Neural cell (in vitro differentiated cells): ENCODE measurements around the gene KNTC1. TPM values are rescaled to one million over a fixed set of nuclear protein-coding genes. Genes with fewer than 3 reads are reported as not detected.

Experiments used
- H2AFZ ChIP-seq: fragments of 200-600, 300-800 bp; sonication (generic), shearing (Covaris generic); 2 replicates; pipeline ENCODE4 v1.6.0; 2014; ENCODE audit warnings: low read depth, mild to moderate bottlenecking, antibody characterized with exemption, low read length, moderate library complexity
- H3F3A ChIP-seq: fragments of 200-600 bp; shearing (Covaris generic); 2 replicates; pipeline ENCODE4 v1.6.1; 2016; ENCODE audit warnings: mild to moderate bottlenecking, moderate library complexity, mixed read lengths, antibody characterized with exemption, low read length; ENCODE audit not compliant: insufficient read depth, poor library complexity, severe bottlenecking
- H3K27ac ChIP-seq: fragments of 200-600, 300-800 bp; sonication (generic), shearing (Covaris generic); 2 replicates; pipeline ENCODE4 v1.5.1; 2014; ENCODE audit warnings: mild to moderate bottlenecking, low read length, moderate library complexity
- H3K27me3 ChIP-seq: fragments of 300-800, 200-600 bp; sonication (generic), shearing (Covaris generic); 2 replicates; pipeline ENCODE4 v1.6.0; 2014; ENCODE audit warnings: mild to moderate bottlenecking, low read depth, low read length, moderate library complexity; ENCODE audit not compliant: insufficient read depth
- H3K36me3 ChIP-seq: fragments of 300-800, 200-600 bp; sonication (generic), shearing (Covaris generic); 2 replicates; pipeline ENCODE4 v1.5.1; 2014; ENCODE audit warnings: mild to moderate bottlenecking, antibody characterized with exemption, low read length, moderate library complexity; ENCODE audit not compliant: insufficient read depth
- H3K4me2 ChIP-seq: fragments of 300-800, 200-600 bp; sonication (generic), shearing (Covaris generic); 2 replicates; pipeline ENCODE4 v1.6.0; 2014; ENCODE audit warnings: mild to moderate bottlenecking, low read length
- H3K4me3 ChIP-seq: fragments of 300-800, 200-600 bp; sonication (generic), shearing (Covaris generic); 2 replicates; pipeline ENCODE4 v1.5.1; 2014; ENCODE audit warnings: mild to moderate bottlenecking, low read length, moderate library complexity
- H3K79me2 ChIP-seq: fragments of 200-600 bp; shearing (Covaris generic); replicated peaks from 2 replicates; pipeline ENCODE4 v1.6.0; 2014; ENCODE audit warnings: mild to moderate bottlenecking, low read length, moderate library complexity; ENCODE audit not compliant: insufficient read depth
- H3K9ac ChIP-seq: fragments of 300-800, 200-600 bp; sonication (generic), shearing (Covaris generic); 2 replicates; pipeline ENCODE4 v1.6.1; 2016; ENCODE audit warnings: mild to moderate bottlenecking, low read length, mixed read lengths
- H3K9me2 ChIP-seq: fragments of 200-600 bp; shearing (Covaris generic); 2 replicates; pipeline ENCODE4 v1.6.1; 2016; ENCODE audit warnings: mild to moderate bottlenecking, low read length, mixed read lengths; ENCODE audit not compliant: insufficient read depth
- H3K9me3 ChIP-seq: fragments of 200-600, 300-800 bp; sonication (generic), shearing (Covaris generic); 2 replicates; pipeline ENCODE4 v1.6.1; 2016; ENCODE audit warnings: mild to moderate bottlenecking, mixed run types, low read length, moderate library complexity, mixed read lengths
- H4K20me1 ChIP-seq: fragments of 200-600 bp; shearing (Covaris generic); 2 replicates; pipeline ENCODE4 v1.6.1; 2016; ENCODE audit warnings: mild to moderate bottlenecking, mixed run types; ENCODE audit not compliant: insufficient read depth
- CTCF ChIP-seq: fragments of 450-650 bp; IDR thresholded peaks from 2 replicates; pipeline ENCODE4 v1.5.1; 2014; ENCODE audit warnings: antibody characterized with exemption, mild to moderate bottlenecking, moderate library complexity; ENCODE audit not compliant: poor library complexity, severe bottlenecking
- EP300 ChIP-seq: fragments of 450-650 bp; conservative IDR thresholded peaks from 2 replicates; pipeline ENCODE4 v1.6.1; 2014; ENCODE audit warnings: antibody characterized with exemption, mild to moderate bottlenecking, moderate library complexity; ENCODE audit not compliant: poor library complexity, severe bottlenecking
- EZH2 ChIP-seq: fragments of 200-600, 300-800 bp; shearing (Covaris generic), sonication (generic); IDR thresholded peaks from 2 replicates; pipeline ENCODE4 v1.6.1; 2014; ENCODE audit warnings: antibody characterized with exemption, low read length, borderline replicate concordance, mild to moderate bottlenecking; ENCODE audit not compliant: insufficient read depth, poor library complexity, severe bottlenecking
- MXI1 ChIP-seq: fragments of 450-650 bp; conservative IDR thresholded peaks from 2 replicates; pipeline ENCODE4 v1.6.1; 2014; ENCODE audit warnings: antibody characterized with exemption, mild to moderate bottlenecking; ENCODE audit not compliant: poor library complexity, severe bottlenecking
- POLR2AphosphoS5 ChIP-seq: IDR thresholded peaks from 2 replicates; pipeline ENCODE4 v1.6.1; 2012
- RAD21 ChIP-seq: fragments of 450-650 bp; conservative IDR thresholded peaks from 2 replicates; pipeline ENCODE4 v1.6.1; 2014; ENCODE audit warnings: antibody characterized with exemption, mild to moderate bottlenecking, moderate library complexity
- REST ChIP-seq: IDR thresholded peaks from 2 replicates; pipeline ENCODE4 v1.6.1; 2012; ENCODE audit warnings: borderline replicate concordance
- SMC3 ChIP-seq: fragments of 450-650 bp; conservative IDR thresholded peaks from 2 replicates; pipeline ENCODE4 v1.6.1; 2014; ENCODE audit warnings: antibody characterized with exemption, mild to moderate bottlenecking, moderate library complexity; ENCODE audit not compliant: poor library complexity
- TAF1 ChIP-seq: IDR thresholded peaks from 2 replicates; pipeline ENCODE4 v1.6.1; 2012; ENCODE audit warnings: low read depth
- polyA plus RNA-seq: library from polyadenylated mRNA; depleted of rRNA; stranded (reverse); fragments of >200 nt; gene quantifications from 2 replicates; pipeline ENCODE4 v1.2.3, GENCODE V29; 2014

The KNTC1 gene
- polyA plus RNA-seq, 1 donor from 2014 or later: 16.2 TPM

GRCh38 chr12:122610207-122610606 is 83.2 kb downstream of the KNTC1 start:
- Histone ChIP-seq H3K27me3 (no peaks in the 10 kb centered on the region), H3K9ac (no peak overlapping the region), H3K9me3 (no peaks in the 10 kb centered on the region), H3K79me2 (no peaks in the 10 kb centered on the region), H4K20me1 (no peaks in the 10 kb centered on the region), H3F3A (no peaks in the 10 kb centered on the region), H3K9me2 (no peaks in the 10 kb centered on the region), H3K4me3 (no peak overlapping the region), H3K36me3 (no peaks in the 10 kb centered on the region), H3K4me2 (no peak overlapping the region), H2AFZ (no peak overlapping the region), H3K27ac (no peak overlapping the region)
- TF ChIP-seq POLR2AphosphoS5 (no peak), CTCF (no peak), EZH2 (no peak), TAF1 (no peak), SMC3 (no peak), MXI1 (no peak), RAD21 (no peak), EP300 (no peak), REST (no peak)

- no peaks in the 10 kb centered on the region for H4K20me1 ChIP-seq
- no peaks in the 10 kb centered on the region for H3F3A ChIP-seq
- H3K9me3 ChIP-seq: no peaks in the 10 kb centered on the region
- no peak overlapping the region for H3K27ac ChIP-seq
- no peak overlapping the region for H3K9ac ChIP-seq
- no peaks in the 10 kb centered on the region for H3K79me2 ChIP-seq
- no peak overlapping the region for H3K4me2 ChIP-seq
- no peaks in the 10 kb centered on the region for H3K9me2 ChIP-seq
- H3K36me3 ChIP-seq: no peaks in the 10 kb centered on the region
- H2AFZ ChIP-seq: no peak overlapping the region
- no peaks in the 10 kb centered on the region for H3K27me3 ChIP-seq
- TF ChIP-seq SMC3: no peak
- no peak for TF ChIP-seq TAF1
- no peak for TF ChIP-seq REST
- no peak for TF ChIP-seq EP300
- no peak for TF ChIP-seq CTCF
- TF ChIP-seq RAD21: no peak
- TF ChIP-seq POLR2AphosphoS5: no peak
- no peak for TF ChIP-seq MXI1
- no peak for TF ChIP-seq EZH2
- H3K4me3 ChIP-seq: no peak overlapping the region
Observed at GRCh38 chr12:122610911-122611310, 83.9 kb downstream of the KNTC1 start.
